CD4-positive, alpha-beta T cell treated with Interleukin-4 for 4 hours (primary cell): Measurements from ENCODE around the gene CCDC71L.
"Not testable (repeated sequence)": the region's sequence is repeated elsewhere in the genome, so short reads cannot be mapped to it uniquely, and the experiment has no call there.

Source experiments
- DNase-seq: peaks from one replicate; pipeline ENCODE4 v3.0.0-alpha.2; 2020

CCDC71L gene

DNA sequence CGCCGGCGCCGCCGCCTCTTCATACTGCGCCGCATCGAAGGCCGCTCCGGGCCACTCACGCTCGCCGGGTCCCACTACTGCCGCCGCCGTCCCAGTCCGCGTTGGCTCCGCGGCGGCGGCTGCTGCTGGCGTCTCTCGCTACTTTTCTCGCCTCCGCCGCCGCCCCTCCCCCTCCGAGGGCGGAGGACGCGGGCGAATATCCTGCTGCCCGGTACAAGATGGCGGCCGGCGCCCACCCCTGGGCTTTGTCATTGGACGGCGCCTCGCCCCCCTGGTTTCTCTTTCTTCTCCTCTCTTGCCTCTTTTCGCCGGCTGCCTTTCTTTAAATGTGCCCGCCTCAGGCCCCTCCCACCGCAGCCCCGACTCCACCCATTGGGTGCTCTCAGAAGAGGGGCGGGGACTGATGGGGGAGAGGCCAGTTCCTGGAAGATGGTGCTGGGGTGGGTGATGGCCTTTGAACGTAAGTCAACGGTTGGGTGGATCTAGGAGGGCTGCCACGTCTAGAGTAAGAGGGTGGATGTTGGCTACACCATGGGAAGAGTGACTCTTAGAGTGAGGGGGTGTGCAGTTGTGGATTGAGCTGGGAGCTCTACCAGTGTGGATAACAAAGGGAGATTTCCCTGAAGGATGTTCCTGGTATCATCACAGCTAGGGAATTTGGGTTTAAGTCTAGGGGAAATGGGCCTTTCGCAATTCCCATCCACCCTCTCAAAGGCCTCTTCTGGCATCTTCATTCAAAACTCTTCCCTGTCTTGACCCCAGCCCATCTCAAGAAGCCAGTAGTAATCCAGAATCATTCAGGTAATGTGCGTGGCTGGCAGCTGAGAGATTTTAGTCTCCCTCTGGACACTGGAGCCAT is at the start of gene CCDC71L:
Gene CCDC71L (minus strand): TSS at position 297 of the 859 bp plus-strand sequence. CDS start 262 bp downstream, at position 35.
- DNase-seq: peak; percentile 93

DNA sequence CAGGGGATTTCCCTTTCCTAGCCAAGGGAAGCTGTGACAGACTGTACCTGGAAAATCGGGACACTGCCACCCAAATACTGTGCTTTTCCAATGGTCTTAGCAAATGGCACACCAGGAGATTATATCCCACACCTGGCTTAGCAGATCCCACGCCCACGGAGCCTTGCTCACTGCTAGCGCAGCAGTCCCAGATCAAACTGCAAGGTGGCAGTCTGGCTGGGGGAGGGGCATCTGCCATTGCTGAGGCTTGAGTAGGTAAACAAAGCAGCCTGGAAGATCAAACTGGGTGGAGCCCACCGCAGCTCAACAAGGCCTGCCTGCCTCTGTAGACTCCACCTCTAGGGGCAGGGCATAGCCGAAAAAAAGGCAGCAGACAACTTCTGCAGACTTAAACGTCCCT is 48.6 kb upstream of the CCDC71L start:
- DNase-seq: not testable (repeated sequence)

DNA sequence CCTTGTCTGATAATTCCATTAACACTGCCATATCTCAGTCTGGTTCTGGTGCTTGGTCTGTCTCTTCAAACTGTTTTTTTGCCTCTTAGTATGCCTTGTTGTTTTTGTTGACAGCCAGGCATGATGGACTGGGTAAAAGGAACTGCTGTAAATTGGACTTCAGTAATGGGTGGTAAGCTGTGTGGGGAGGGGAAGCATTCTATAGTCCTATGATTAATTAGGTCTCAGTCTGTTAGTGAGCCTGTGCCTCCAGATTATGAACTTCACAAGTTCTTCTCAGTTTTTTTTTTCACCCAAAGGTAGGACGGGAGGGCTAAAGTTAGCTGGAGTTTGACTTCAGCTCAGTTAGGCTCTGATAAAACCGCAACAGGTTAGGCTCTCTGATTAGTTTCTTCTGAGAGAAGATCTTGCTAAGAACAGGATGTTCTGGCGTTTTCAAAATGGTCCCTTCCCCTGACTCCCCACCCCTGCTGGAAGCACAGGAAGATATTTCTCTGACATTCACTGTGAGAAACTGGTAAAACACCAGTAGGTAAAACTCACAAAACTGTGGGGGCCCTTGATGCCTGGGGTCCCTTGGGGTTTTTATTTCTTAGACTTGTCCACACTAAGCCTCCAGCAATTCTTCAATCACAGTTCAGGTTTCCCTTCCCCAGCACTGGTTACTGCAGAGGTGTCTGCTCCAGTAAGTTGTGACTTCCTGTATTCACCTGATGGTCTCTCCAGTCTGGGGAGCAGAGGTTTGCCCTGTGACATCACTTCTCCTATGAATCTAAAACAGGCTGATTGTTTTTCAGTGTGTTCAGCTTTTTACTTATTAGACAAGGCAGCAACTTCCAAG is 43.3 kb upstream of the CCDC71L start:
- DNase-seq: peak; percentile 25

- no peak for DNase-seq
These were observed 32.9 kb upstream of the CCDC71L start for GRCh38 chr7:106693677-106694353.

GRCh38 chr7:106692450-106693051 is 31.6 kb upstream of the CCDC71L start:
- no peak for DNase-seq

DNA sequence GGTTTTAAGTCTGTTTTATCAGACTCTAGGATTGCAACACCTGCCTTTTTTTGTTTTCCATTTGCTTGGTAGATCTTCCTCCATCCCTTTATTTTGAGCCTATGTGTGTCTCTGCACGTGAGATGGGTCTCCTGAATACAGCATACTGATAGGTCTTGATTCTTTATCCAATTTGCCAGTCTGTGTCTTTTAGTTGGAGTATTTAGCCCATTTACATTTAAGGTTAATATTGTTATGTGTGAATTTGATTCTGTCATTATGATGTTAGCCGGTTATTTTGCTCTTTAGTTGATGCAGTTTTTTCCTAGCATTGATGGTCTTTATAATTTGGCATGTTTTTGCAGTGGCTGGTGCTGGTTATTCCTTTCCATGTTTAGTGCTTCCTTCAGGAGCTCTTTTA is 27.2 kb upstream of the CCDC71L start:
- DNase-seq: not testable (repeated sequence)

GRCh38 chr7:106683941-106684340 is 23.0 kb upstream of the CCDC71L start:
- no peak for DNase-seq

- DNase-seq: no peak
These were observed 21.0 kb upstream of the CCDC71L start for GRCh38 chr7:106681815-106682495.

GRCh38 chr7:106679153-106679931 is 18.4 kb upstream of the CCDC71L start:
- peak; percentile 4 for DNase-seq

- no peak for DNase-seq
These were observed 17.8 kb upstream of the CCDC71L start for GRCh38 chr7:106678795-106679152.

DNA sequence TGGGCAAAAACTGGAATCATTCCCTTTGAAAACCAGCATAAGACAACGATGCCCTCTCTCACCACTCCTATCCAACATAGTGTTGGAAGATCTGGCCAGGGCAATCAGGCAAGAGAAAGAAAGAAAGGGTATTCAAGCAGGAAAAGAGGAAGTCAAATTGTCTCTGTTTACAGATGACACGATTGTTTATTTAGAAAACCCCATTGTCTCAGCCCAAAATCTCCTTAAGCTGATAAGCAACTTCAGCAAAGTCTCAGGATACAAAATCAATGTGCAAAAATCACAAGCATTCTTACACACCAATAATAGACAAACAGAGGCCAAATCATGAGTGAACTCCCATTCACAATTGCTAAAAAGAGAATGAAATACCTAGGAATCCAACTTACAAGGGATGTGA is 15.5 kb upstream of the CCDC71L start:
- DNase-seq: not testable (repeated sequence)

GRCh38 chr7:106673688-106674087 is 12.7 kb upstream of the CCDC71L start:
- not testable (repeated sequence) for DNase-seq

DNA sequence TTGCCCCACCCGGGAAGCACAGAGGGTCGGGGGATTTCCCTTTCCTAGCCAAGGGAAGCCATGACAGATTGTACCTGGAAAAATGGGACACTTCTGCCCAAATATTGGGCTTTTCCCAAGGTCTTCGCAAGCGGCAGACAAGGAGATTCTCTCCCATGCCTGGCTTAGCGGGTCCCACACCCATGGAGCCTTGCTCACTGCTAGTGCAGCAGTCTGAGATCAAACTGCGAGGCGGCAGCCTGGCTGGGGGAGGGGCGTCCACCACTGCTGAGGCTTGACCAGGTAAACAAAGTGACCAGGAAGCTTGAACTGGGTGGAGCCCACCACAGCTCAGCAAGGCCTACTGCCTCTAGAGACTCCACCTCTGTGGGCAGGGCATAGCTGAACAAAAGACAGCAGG is 11.0 kb upstream of the CCDC71L start:
- not testable (repeated sequence) for DNase-seq

DNA sequence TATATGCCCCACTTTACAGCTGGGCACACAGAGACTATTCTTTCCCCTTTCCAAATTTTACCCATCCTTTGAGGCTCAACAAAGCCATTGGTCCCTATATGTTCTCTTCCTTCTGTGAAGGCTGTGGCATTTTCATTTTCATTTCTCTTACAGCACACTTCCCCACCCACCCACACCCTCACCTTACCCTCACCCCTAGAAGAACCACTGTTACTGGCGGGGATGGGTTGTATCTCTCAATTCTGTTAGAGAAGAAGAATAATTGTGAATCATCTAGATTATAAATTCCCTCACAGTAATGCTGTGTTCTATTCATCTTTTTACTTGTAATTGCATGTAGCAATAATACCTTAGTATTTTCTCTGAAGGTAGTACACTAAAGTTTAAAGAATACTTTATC is 10.2 kb upstream of the CCDC71L start:
- no peak for DNase-seq

DNA sequence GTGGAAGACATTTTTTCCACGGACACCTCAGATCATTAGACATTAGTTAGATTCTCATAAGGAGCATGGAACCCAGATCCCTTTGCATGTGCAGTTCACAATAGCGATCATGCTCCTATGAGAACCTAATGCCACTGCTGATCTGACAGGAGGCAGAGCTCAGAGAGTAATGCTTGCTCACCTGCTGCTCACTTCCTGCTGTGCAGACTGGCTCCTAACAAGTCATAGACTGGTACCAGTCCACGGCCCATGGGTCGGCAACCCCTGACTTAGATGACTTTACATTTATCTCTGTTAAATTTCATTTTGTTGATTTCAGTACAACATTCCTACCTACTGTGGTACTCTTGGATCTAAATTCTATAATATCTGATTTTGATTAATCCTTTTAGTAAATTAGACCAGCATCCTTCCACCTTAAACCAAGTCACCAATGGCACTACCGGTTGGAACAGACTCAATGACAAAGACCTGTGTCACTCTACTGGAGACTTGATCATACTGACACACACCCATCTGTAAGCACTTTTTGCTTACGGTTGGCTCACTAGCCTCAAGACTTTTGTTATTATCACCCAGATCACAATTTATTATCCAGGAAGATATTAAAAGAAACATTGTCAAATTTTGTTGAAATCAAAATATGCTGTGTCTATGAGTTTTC is 8.0 kb upstream of the CCDC71L start:
- no peak for DNase-seq

- DNase-seq: no peak
These were observed 5.4 kb upstream of the CCDC71L start for GRCh38 chr7:106666353-106666752.

GRCh38 chr7:106664343-106664742 is 3.4 kb upstream of the CCDC71L start:
- no peak for DNase-seq

DNA sequence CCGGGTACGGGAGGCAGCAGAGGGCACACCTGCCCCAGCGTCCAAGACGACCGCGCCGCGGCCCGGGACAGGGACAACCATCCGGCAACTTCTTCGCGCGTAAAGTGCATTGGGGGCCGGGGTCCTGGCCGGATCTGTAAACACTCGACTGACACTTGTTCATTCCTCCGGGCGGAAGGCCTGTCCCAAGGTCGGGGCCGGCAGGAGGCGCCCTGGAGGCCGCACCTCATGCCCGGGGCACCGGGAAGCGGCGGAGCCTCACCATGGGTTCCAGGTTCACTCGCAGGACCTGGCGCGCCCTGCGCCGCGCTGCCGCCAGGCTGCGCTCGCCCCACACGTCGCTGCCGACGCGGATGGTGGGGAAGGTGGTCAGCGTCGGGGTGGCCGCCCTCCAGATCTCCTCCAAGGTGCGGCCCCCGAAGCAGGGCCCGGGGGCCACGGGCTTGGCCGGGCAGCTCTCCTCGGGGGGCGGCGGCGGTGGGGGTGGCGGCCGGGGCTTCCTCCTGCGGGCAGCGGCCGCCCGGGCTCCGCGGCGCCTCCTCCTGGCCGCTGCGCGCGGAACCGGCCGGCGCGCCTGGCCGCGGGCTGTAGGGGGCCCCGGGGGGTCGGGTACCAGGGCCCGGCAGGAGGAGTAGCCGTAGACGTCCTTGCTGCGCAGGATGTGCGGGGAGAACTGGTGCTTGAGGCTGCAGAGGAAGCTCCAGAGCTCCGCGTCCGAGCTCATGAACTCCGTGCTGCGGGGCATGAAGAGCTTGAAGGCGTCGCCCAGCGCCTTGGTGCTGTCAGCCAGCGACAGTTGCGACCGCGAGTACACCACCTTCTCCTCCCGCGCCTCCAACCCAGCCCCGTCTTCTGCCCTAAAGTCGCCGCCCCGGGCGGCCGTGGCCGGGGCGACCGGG is 746 bp downstream of the CCDC71L start:
- peak; percentile 78 for DNase-seq

DNA sequence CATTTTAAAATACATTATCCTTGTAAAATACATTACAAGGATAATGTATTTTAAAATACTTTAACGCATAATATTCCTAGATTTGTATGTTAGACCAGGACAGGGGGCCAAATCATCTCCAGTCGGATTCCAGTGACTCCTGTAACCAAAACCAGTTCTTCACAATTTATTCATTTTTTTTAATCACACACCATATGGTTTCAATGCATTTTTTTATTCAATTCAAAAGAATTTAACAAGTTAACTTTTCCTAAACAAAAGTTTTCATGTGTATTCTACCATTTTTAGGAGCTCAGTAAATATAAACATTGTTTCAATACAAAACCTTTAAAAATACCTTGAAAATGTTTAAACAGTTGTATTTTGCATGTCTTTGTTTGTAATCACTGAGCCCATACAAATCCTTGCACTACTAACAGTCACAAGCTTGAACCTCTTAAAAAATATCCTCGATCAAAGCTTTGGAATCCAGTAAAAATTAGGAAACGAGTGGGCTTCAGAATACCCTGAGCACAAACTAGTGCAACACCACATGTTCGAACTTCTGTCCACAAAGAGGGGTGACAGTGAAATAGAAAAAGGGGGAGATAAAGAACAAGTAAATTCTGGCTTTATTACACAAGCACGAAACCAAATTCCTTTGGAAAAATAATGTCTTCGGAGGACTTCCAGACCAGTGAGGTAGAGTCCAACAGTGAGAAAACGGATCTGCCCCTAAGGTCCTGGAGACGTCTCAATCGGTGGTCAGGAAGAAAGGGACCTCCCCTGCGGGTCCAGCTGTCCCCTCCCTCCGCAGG is 1.6 kb downstream of the CCDC71L start:
- DNase-seq: no peak
